GM18499 (cell line): ENCODE results near the gene KIF5A.
"Not testable (repeated sequence)": the region's sequence is repeated elsewhere in the genome, so short reads cannot be mapped to it uniquely, and the experiment has no call there.

Source experiments
- ATAC-seq: cut with Tn5 transposase; IDR thresholded peaks from one replicate; pipeline ENCODE4 v1.9.1; 2021; ENCODE audit warnings: moderate number of reproducible peaks; ENCODE audit not compliant: insufficient read depth, unreplicated experiment

The KIF5A gene

DNA sequence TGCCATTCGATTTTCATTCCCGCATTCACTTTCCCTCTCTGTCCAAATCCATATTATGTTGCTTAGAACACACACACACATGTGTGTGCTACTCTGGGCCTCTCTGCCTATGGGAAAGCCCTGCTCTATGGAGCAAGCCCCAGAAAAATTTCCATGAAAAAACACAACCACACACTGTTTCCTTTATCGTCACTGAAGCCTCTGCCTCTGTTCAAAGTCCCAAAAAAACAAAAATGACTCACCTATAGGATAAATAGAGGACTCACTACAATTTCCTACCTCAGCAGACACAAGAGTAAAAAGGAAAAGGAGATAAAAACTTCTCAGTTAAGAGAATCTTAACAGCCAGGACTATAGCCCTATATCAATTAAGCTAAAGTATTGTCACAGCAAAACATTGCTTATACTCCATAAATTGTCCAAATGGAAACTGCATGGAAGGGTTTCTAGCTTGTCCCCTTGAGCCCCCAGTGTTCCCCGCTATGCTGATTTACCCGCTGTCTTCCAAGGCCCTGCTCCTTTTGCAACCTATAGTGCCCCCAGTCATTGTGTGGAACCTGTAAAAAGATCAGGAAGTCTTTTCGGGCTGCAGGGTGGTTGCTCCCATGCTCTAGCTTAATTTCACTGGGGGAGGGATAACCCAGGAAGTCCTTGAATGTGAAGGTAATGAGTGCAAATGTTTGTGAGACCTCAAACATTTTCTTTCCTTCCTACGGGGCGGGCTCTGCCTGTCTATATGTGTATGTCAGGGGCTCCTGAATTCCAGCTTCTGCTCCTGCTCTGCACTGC lies 30.0 kb downstream of the KIF5A start:
- no peak for ATAC-seq

DNA sequence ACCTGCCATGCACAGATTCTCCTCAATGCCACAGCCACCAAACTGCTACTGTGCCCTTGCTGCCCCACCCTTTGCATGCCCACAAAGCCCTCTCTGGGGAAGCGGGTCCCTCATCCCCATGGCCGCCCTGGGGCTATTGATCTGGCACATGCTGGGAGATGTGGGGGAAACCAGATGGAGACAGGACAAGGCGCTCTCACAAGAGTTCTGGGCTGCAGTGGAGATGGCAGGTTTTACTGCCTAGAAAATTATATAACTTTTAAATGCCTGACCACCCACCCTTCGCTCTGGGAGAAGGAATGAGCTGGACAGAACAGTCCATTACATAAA lies 30.6 kb downstream of the KIF5A start:
- ATAC-seq, result no peak

DNA sequence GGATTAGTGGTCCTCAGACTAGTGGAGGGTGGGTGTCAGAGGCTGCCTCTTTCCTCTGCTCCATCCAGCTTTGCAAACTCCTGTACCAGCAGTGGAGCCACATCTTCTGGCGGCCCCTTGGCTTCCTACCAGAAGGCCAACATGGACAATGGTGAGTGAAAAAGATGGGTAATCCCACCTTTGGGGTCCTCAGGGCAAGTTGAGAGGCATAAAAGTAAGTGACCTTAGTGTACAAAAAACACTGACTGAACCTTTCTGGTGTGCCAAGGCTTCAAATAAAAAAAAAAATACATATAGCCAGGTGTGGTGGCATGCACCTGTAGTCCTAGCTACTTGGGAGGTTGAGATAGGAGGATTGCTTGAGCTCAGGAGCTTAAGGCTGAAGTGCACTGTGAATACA lies 32.0 kb downstream of the KIF5A start:
- ATAC-seq, result no peak

DNA sequence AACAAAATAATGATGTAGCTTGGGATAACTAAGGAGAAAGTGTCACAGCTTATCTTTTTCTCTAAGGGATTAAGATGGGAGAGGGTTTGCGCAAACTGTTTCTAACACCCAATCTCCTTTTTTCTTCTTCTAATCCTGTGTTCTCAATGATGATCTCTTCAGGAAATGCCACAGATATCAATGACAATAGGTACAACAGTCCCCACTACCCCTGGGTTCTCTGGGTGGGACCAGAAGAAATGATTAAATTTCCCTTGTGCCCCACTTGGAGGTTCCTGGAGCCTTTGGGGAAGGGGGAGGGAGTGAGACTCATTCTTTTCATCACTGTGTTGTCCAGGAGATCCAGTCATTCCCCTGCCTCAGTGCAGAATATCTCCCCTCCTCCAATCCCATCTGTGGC lies 32.6 kb downstream of the KIF5A start:
- ATAC-seq, result no peak

DNA sequence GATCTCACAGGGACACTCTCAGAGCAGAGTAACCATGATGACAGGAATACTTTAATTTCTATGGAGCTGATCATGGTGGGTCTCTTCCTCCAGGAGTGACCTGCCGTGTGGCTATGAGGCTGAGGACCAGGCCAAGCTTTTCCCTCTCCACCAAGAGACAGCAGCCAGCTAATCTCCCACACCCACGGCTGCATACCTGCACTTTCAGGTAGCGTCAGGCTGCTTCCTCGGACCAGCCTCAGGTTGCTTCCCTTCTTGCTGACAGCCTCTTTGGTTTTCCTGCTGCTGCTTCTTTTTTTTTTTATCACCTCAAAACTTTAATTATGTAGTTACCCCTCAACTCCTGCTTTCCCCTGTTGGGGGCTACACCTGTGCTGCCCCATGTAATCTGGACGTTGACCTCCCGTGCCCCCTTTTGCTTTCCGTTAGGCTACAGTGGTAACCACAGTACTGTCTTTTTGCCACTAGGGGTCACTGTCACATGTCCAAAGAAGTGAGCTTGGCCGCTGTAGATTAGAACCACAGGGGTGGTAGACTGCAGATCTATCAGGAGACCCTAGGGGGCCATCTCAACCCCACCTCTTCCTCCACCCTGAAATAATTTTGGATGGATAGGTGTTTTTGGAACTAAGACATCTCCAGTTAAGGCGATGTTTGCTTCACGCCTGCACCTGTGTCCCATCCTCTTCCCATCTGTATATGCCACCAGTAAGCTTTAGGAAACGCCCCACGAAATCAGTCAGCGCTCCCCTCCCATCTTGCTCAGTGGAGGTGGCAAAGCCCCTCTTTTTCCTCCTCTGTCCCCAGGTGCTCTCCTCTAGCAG lies 33.4 kb downstream of the KIF5A start:
- peak; percentile 83 for ATAC-seq

DNA sequence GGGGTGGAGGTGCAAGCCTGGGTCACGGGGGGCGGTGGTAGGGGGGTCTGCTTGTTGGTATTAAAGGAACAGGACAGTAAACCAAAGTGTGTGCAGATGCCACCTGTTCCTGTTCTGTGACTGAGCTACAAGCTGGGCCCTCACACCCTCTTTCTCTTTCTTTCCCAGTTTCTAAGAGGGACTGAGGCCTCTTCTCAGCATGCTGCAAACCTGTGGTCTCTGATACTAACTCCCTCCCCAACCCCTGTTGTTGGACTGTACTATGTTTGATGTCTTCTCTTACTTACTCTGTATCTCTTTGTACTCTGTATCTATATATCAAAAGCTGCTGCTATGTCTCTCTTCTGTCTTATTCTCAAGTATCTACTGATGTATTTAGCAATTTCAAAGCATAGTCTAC lies 34.2 kb downstream of the KIF5A start:
- ATAC-seq, result no peak

DNA sequence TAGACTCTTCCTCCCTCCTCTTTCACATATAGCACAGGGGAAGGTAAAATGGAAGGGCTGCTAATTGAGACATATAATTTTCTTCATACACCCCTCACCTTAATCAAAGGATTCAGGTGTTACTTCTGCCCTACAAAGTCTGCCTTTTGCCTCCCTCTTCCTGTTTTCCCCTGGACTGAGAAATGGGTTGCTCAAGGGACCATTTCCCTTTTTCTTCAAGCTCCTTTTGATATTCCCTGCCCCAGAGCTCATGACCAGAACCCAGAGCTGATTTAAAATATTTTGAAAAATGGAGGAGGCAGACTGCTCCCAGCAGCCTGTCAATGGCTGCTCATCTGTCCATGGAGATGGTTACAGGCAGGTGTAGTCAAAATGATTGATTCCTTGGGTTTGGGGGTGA lies 34.8 kb downstream of the KIF5A start:
- ATAC-seq, result no peak

DNA sequence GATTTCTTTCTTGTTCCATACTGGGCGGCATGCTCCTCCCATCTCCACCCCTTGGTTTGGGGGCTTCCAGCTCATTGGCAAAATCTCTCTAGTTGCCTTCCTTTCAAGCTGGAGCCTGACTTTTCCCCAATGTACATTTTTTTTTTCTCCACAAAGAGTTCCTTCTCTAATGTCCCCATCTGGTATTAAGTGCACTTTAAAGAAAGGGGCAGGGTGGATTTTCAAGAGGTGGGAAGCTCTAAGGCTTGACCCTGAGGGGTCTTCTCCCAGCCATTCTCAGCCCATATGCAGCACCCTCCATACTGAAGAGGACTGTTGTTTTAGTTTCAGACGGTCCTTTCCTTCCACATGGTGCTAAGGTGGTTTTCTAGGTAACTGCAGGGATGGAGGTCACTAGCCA lies 35.3 kb downstream of the KIF5A start:
- no peak for ATAC-seq

DNA sequence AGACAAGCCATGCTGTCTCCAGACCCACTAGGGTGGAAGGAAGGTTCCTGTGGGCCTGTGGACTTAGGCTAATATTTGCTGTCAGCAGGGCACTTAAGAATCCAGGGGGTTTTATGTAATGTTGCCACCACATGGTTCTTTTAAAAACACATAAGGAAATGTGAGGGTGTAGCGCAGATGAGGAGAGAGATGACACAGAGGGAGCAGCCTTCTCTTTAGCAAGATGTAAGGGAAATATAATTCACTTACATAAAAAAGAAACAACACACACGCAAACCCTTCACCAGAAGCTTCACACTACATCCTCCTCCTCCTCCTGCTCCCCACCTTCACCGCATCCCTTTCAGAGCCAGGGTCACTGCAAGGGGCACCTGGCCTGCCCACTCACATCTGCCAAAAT lies 36.3 kb downstream of the KIF5A start:
- no peak for ATAC-seq

DNA sequence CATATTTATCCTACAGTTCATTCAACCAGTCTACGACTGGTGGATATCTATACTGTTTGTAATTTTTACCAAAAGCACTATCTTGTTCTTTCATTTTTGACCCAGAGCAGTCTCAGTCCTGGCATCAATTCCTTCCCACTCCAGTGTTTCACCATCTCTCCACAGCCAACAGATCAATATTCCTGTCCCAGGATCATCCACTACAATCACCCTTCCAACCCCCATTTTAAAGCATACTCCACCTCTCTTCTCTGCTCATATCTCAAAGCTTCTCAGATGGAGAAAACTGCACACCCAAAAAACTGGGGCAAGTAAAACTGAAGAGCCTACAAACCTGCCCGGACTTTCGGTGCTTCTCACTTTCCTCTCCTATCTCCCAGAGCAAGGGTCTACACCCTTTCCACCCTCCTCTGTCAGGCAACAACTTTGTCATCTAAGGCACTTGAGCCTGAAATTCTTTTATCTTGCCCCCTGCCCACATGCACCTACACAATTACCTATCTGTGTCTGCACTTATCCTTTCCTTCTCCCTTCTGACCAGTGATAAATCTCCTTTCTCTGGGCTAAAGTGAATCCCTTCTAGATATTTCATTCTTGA lies 37.1 kb downstream of the KIF5A start:
- ATAC-seq, result no peak

DNA sequence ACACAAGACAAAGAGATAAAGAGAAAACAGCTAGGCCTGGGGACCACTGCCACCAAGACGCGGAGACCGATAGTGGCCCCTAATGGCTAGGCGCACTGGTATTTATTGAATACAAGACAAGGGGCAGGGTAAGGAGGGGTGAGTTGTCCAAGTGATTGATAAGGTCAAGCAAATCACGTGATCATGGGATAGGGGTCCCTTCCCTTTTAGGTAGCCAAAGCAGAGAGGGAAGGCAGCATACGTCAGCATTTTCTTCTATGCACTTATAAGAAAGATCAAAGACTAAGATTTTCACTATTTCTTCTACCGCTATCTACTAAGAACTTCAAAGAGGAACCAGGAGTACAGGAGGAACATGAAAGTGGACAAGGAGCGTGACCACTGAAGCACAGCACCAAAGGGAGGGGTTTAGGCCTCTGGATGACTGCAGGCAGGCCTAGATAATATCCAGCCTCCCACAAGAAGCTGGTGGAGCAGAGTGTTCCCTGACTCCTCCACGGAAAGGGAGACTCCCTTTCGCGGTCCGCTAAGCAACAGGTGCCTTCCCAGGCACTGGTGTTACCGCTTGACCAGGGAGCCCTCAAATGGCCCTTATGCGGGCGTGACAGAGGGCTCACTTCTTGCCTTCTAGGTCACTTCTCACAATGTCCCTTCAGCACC lies 39.2 kb downstream of the KIF5A start:
- not testable (repeated sequence) for ATAC-seq

DNA sequence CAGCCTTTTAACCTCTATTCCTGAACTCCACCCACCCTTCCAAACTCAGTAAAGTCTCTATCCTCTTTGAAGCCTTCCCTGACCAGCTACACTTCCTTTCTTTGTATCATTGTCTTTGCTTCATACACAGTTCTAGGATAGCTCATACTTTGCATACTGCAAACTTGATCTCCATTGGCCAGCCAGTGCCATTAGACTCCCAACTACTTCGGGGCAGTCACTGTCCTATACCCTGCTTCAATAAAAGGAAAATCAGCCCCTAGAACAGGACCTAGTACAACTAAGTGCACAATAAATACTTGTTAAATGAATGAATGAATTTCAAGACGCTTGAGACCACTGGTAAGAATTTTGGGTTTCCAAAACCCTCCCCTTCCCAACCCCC lies 40.6 kb downstream of the KIF5A start:
- ATAC-seq, result no peak

DNA sequence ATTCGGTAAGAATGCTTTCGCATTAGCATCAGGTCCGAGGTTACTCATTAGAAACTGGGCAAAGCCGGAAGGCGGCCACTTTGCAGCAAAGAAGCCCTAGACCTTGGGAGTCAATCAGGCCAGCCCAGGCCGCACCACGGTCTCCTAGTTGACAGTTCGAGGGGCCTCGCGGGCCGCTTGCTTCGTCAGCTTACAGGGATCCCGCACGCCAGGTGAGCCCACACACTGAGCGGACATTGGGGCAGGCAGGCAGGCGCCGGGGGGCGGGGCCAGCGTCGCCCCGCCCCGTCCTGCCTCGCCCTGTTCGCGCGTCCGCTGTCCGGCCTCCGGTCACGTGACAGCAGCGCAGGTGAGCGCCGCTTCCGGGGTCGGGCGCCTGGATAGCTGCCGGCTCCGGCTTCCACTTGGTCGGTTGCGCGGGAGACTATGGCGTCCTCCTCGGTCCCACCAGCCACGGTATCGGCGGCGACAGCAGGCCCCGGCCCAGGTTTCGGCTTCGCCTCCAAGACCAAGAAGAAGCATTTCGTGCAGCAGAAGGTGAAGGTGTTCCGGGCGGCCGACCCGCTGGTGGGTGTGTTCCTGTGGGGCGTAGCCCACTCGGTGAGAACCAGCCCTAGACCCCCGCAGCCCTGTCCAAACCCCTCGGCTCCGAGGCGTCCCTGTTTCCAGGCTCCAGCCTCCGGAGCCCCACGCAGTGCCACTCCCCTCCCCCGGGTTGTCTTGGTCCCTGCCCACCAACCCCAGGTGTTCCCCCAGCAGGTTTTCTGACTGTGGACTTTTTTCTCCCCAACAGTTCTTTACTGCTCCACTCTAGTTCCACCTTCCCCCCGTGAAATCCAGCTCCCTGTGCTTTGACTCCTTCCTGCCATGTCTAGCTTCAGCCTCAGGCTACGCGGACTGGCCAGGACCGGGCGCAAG lies 41.3 kb downstream of the KIF5A start, which contains the start of gene PIP4K2C:
Gene PIP4K2C, plus strand, starts transcription at position 329 of the 918 bp plus-strand sequence. Its CDS starts 98 bp downstream, at position 427.
- ATAC-seq, result no peak

DNA sequence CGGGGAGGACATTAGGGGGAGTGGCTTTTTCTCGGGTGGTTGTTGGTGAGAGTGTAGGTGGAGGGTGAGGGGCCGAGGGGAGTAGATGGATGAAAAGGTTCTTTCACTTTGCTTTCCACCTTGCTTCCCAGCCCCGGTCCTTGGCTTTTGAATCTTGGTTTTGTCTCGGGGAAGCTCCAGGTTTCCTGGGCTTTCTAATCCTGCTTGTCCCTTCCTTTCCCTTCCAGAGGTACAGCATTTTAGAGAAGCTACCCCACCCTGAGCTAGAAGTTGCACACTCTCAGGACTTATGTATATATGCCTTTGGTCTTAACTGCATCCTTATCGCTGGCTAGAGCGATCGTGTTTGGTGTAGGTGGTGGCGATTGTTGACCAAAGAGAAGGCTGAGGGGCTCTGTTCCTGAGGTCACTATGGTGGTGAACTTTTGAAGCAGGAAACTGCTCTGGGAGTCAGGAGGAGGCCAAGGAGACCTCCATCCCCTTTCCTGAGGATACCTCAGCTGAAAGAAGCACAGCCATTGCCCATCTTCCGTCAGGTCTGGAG lies 42.0 kb downstream of the KIF5A start:
- ATAC-seq, result no peak

DNA sequence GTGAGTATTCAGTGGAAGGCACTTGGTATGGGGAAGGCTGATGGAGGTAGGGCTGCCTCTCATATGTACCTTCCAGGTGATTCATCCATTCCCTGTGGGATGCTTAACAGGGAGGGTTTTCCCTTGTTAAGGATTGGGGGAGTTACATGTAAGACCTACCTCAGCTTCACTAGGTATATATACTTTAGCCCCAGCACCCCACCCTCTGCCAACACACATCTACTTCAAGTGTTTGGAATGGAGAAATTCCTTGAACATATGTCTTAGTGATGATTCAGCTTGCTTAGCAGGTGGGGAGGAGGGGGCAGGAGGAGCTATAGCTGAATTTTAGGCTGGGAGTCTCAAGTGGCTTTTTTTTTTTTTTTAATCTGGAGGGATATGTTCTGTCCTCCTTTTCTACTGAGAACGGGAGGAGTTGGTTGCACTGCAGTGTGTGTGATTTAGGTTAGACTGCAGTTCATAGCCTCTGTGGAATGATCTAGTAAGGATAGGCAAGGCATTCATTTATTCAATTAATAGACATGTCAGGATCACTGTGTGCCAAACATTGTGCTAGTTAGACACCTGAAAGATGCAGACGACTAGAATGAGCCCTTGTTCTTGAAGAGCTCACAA lies 42.8 kb downstream of the KIF5A start:
- no peak for ATAC-seq

DNA sequence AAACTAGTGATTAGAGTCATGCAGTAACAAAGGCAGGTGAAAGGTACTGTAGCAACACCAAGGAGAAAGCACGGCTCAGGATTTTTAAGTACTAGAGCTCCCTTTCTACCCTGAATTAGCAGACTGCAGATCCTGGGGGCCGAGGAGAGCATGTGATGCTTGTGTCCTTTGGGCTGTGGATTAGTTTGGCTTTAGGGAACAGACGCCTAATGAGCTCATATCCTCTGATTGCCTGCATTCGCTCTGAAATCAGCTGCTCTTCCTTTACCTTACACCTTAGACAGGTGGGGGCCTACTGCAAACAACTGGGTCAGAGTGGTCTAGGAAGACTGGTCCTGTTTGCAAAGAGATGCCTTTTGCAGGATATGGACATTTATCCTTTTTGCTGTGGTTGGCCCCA lies 43.3 kb downstream of the KIF5A start:
- ATAC-seq, result no peak

DNA sequence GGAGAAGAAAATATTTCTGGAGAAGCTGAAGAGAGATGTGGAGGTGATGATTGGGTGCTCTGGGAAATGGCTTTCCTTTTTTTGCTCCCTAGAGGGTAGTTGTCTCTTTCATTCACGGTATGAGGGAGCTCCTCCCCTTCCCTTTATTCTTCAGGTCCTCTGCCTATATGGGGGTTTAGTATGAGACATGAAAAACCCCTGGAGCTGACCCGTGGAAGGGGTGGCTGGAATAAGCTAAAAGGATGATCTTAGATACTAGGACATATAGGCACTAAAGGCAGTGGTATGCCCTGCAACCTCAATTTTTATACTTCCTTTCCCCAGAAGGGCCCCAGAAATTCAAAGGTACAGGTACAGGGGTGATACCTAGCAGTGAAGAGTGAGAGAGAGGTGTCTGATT lies 50.6 kb downstream of the KIF5A start:
- no peak for ATAC-seq

DNA sequence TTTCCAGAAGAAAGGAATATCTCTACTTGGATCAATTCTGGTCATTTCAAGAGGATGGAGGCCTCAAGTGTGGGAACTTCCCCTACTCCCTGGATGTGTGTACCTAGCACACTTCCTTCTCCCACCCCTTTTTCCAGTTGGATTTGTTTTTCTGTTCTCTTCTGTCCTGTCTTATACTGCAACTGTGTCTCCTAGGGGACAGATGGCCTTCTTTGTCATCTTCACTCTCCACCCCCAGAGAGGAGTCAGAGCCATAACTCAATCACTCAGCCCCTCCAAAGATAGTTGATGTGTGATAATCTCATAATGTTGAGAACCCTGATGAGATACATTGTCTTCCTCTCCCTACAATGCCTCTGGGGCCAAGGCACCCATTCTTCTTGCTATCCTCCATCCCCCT lies 52.7 kb downstream of the KIF5A start:
- ATAC-seq, result no peak

DNA sequence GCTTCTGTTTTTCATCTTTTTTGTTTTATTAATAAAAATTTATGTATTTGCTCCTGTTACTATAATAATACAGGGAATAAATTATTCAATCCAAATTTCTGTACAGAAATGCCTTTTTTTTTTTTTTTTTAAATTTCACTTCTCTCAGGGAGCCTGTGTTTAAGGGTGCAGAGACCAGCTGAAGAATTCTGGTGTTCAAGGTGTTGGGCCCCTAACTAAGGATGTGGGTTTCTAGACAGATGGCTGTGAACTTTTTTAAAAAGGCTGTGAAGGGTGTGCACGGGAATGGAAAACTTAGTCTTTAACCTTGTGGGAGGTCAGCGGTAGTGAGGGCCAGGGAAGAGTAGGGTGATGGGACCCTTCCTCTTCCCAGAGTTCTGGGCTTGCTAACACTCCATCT lies 53.5 kb downstream of the KIF5A start:
- no peak for ATAC-seq
